ENCODE measurements around the gene KITLG.
"Not testable (repeated sequence)": the region's sequence is repeated elsewhere in the genome, so short reads cannot be mapped to it uniquely, and the experiment has no call there.

KITLG gene

DNA sequence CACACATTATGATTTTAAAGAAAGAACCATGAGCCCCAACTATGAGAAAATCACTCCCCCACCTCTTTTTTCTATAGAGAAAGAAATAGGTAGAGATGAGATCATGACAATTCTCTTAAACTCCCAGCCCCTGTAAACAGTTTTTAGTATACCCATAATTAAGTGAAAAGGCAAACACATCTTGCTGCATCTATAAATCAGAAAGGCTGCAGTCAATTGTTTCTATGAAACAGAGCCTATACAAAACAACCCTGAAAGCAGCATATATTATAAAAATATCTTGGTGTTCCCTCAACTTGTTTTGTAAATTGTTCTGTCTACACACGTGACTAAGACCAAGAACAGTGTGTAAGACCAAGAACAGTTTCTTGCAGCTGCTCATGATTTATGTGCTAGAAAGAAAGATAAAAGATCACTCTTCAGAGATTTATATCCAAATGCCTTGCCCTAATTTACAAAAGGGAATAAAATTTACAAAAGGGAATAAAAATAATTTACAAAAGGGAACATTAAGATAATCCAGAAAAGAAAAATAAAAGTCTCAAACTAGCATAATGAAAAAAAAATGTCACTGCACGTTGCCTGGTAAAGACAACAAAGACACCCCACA lies 4.8 kb downstream of the KITLG start:
- no peak for DNase-seq

DNA sequence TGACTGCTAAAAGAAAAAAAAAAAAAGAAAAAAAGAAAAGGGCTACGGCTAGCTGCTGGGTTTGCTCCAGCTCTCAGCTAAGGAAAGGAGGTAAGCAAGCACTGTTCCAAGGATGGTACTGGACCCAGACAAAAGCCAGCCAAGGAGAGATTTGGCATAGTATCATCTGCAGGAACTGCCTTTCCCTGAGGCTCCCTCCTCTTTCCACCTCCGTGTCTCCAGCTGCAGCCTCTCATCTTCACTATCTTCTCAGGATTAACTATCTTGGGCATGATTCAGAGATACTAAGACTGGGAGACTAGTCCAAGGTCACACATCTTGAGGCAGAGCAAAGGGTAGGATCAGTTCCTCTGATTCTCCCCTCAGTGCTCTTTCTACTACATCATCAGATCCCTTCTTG lies 6.0 kb downstream of the KITLG start:
- no peak for DNase-seq

DNA sequence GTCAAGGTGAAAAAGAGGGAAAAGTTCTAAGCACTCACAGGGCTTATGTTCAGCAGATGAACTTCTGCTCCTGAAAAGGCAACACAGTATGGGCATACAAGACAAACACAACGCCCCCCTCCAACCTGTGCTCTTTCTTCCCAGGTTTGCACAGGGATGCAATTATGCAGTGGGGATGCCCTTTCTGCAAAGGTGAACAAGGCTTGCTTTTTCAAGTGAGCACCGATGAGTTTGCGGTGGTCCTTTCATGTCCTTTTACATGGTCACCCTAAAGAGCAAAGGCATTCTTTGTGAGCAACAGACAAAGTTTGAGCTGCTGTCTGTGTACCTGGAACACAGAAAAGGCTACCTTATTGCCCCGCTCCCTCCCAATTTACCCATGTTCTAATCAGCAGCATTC lies 6.7 kb downstream of the KITLG start:
- no peak for DNase-seq

DNA sequence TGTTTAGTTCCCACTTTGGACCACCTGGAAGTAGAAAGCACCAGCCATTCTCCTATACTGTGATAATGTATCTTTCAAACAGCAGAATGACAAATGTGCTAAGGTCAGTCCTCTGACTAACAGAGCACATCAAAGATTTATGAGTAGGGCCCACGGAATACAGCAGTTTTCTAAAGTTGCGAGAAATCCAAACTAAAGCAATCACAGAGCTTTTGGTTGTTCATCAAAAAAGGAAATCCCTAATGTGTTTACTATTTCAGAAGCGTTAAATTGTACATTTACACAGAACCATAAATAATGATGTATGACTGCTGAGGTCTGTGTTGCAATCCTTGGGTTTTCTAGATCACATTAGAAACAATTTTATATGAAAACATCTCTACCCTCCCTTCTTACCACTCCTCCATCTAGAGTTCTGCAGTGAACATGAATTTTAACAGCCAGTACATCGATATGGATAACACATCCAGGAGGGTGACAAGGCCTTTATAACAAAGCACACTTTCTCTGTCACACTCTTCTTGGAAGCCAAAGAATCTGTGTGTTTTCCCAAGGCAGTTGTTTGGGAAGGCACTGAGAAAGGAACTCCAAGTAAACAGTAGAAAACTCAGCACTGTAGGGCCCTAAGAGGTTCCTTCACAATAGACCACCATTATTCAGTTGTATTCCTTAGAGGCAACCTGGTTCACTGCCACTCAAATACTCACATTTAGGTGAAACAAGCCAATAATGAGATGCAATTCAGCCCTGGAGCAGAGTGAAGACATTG lies 7.3 kb downstream of the KITLG start:
- DNase-seq, result no peak

DNA sequence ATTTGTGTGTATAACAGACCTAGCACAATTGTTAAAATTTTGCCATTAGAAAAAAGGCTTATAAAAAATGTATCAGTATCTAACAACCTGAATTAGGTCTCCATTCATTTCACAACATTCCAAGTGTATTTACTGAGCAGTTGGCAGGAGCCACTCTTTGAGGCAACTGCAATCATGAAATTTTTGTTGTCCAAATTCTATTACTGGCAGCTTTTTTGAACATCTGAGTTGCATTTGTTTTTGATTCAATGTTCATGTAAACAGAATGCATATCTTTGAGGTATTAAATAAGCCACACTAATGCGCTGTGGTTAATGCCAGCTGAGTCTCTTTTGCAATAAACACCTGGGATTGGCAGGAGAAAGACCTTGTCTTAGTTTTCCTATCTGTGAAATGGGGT lies 8.7 kb downstream of the KITLG start:
- no peak for DNase-seq

DNA sequence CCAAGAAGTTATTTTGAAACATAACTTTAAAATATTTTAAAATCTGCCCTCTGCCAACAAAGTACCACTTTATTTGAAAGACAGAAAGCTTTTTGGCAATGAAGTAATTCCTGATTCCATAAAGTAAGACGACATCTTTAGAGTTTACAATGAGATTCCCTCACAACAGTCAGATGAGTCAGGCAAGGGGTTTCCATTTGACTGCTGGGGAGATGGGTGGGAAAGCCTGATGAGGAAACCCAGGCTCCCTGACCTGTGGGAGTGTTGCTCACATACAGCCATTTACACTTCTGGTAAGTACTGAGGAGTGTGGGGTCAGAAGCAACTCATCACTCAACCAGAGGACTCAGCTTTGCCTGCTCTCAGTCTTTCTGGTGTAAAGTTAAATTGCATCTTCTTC lies 10.2 kb downstream of the KITLG start:
- no peak for DNase-seq

DNA sequence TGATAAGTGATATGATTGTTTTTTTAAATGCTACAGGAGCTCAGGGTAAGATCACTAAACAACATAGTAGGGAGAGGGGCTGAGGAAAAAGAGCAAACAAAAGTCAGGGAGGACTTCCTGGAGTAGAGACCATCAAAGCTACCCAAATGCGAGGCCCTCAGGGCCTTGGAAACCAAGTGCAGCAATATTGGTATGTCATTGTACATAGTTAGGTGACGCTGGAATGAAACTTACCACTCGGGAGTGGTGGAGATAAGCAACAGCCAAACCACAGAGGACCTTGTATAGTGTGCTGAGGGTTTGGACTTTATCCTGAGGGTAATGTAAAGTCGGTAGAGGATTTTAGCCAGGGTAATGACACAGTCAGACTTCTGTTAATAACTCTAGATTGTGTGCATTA lies 13.8 kb downstream of the KITLG start:
- DNase-seq, result no peak

DNA sequence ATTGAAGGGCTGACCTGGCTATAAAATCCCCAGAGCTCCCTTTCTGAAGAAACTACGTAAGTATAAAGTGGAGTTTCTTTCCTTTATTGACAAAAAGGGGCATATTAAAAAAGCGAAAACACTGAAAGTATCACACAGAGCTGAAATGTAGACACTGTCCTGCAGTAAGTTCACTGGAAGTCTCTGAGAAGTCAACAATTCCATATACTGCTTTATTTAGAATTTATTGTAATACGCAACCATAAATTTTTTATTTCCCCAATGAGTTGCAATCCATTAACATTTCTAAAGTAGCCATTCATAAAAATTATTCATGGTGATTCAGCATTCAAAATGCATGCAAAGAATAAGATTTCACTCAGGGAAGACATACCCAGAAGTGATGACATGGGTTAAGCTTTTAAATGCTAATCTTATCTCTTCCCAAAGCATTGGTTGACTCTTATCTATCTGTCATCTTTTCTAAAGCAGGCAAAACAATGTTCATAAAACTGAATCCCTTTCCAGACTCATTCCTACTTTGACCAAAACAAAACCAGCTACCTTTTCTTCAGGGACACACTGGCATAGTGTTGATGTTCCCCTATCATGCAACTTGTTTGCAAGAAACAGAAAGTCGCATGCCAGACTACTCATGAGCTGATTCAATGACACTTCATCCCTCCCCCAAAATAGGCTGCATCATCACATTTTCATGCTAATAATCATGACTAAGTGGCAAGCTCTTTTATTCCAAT lies 17.3 kb downstream of the KITLG start:
- no peak for DNase-seq

DNA sequence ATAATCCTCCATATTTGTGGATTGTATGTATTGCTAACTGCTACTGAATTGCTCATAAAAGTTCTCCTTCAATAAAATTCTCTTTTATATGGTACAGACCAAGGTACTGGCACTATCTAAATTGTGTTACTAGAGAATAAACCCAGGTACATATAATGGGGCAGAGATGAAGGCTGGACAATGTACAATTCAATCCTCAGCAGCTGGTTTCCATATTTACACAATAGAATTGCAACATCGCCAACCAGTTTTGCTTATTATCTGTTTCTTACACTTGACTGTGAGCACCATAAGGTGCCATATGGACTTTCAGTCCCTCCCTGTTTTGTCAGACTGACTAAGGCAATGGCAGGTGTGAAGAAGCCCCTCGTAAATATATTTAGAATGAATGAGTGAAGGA lies 18.1 kb downstream of the KITLG start:
- no peak for DNase-seq

DNA sequence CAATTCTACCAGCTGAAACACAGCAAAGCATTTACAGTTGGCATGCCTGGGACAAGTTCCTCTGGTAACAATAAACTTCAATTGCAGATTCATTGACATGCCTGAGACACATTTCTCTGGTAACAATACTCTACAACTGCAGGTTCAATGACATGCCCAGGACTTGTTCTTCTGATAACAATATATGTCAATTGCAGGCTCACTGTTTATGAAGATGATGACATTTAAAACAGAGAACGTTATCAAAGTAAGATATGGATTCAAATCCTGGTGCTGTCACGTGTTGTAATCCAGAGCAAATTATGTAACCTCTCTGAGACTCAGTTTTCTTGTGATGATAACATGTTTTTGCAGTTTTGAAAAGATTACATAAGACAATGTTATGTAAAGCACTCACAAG lies 20.5 kb downstream of the KITLG start:
- DNase-seq, result no peak

DNA sequence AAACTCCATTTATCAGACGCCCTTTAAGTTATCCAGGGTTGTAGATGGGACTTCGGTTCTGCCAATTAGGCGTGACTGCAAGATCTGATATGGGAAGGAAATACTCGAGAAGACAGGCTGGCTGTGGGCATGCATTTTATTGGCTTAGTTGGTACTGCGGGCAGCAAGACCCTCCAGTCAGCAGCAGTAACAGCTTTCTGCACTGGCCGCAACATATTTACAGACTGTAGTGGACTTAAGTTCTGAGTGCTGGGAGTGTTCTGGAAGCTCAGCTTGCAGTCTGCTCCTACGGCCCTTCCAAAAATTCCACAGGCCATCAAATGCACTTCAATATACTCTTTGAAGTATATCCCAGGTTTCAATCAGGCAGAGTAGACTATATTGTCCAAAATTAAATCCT lies 21.1 kb downstream of the KITLG start:
- no peak for DNase-seq

DNA sequence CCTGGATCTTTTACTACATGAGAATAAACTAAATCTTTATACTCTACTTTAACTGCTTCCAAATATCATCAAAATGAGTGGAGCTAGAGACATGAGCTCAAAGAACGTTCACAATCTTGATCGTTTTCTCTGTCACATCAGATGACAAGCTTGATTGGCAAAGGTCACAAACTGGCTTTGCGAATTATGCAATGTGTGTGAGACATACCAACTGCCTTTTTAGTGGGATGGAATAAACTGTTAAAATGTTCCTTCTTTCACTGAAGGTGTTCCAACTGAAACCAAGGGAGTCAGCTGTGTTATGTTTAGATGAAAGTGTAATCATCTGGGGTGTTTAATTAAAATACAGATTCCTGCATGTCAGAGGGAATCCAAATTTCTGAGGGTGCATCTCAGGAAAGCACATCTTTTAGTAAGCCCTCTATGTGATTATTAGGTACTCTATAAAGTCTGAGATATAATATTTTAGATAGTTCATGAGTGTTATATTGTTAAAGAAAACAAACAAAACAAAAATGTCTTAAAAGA lies 21.9 kb downstream of the KITLG start:
- DNase-seq, result no peak

DNA sequence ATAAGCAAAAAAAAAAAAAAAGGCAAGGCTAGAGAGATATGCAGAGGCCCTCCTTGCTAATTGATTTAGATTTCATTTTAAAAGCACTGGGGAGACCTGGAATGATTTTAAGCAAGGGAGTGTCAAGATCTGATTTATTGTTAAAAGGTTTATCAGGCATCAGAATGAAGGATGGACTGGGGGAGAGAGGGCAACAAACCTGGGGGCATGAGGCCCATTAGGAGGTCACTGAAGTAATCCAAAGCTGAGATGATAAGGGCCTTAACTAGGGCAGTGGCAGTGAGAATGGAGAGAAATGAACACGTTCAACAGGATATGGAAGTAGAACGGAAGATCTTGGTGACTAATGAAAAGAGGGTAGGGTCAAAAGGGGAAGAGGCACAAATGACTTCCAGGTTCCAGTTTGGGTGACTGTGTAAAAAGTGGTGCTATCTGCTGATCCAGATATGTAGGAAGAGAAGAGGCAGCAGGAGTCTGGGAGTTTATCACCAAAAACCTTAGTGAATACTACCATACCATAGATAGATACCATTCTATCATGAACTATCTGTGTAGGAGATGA lies 24.0 kb downstream of the KITLG start:
- no peak for DNase-seq

DNA sequence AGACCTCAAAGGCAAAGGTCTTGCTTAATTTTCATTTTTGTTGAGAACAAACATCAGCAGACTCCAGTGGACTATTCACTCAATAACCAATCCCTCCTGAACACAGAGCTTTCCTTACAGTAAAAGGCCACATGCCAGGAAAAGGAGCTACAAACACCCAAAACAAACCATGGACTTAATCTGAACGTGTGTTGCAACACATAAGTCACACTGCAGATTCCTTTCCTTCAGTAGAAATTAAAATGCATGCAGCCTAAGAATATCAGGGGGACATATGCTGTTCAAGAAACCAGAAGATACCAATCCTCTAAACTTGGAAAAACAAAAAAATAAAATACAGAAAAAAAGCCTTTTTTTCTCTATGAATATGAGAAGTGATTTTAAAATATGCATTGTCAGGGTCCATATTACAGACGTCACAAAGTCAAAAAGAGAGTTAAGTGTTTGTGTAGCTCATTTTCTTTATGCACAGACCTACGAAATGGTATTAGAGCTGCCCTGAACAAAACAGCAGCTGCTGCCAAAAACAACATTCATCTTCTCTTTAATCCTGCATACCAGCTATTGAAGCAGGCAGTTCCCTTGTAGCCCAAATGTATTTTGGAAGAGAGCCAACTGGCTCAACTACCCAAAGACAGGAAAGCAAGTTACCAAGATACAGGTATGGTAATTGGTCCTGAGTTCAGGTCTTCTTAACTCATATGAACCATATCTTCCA lies 26.2 kb downstream of the KITLG start:
- DNase-seq, result no peak

DNA sequence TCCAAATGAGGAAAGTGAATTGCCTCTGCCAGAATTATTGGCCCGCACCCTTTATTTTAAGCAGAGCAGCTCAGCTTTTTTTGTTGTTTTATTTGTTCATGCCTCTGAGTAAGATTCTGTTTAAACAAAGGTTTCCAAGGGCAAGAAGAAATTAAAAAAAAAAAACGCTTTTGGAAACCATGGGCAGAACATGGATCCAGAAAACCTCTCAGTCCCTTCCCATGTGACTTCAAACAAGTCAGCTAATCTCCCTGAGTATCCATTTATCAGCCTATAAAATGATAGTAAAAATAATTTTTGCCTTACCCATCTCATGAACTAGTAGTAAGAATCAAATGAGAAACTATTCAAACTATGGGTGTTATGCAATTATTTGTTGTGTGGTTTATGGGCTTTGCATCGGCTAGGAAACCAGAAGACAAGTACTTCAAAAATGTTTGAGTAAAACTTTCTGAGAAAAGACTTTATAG lies 27.6 kb downstream of the KITLG start:
- no peak for DNase-seq

DNA sequence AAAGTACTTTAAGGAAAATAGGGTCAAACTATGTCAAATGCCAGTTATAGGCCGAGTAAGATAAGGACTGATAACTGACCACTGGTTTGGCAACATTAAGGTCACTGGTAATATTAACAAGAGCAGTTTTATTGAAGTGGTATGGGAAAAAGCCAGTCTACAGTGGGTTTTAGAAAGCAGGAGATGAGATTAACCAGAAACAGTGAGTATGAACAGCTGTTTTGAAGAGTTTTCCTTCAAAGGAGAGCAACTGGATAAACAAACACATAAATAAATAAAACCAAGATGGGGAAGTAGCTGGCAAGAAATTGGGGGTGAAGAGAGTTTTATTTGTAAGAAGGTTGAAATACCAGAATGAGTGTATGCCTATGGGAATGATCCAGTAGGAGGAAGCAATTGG lies 30.3 kb downstream of the KITLG start:
- no peak for DNase-seq

DNA sequence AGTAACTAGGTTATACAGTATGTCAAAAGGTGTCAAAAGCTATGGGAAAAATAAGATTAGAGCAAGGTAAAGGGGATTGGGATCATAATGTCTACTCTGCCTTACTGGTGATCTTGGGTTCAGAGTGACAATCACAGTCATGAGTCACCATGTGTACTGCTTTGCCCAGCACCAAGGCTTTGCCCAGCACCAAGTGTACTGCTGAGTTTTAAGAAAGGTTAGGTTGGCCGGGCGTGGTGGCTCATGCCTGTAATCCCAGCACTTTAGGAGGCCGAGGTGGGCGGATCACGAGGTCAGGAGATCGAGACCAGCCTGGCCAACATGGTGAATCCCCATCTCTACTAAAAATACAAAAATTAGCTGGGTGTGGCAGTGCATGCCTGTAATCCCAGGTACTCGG lies 32.3 kb downstream of the KITLG start:
- not testable (repeated sequence) for DNase-seq

DNA sequence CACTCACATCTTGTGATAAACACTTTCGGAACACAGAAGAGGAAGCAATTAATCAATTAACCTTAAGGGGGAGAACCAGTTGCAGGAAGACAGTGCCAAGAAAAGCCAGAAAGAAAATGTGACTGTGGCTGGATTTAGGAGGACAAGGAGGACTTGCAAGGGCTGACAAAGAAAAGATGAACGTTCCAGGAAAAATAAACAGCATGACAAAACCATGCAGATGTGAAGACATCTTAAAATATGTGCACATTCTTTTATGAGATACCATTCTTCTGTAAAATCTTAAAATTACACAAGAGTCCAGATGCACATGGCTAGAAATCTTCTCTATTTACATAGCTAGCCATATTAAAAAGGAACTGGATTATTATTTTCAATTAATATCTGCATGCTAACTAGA lies 33.4 kb downstream of the KITLG start:
- DNase-seq, result no peak

DNA sequence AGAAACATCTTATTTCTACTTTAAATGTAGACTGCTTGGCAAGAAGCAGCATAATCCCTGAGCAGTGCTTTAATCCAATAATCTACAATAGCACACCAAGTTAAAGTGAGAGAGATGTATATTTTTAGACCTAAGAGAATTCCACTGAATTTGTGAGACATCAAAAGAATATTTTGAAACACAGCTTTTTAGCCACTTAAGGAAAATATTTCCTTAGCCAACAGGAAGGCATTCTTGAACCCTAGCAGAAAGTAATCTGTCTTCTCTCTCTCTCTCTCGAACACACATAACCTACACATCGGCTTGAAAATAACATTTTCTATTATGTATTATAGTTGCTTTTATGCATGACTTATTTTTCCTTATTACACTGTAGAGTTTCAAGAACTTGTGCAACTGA lies 34.0 kb downstream of the KITLG start:
- no peak for DNase-seq

DNA sequence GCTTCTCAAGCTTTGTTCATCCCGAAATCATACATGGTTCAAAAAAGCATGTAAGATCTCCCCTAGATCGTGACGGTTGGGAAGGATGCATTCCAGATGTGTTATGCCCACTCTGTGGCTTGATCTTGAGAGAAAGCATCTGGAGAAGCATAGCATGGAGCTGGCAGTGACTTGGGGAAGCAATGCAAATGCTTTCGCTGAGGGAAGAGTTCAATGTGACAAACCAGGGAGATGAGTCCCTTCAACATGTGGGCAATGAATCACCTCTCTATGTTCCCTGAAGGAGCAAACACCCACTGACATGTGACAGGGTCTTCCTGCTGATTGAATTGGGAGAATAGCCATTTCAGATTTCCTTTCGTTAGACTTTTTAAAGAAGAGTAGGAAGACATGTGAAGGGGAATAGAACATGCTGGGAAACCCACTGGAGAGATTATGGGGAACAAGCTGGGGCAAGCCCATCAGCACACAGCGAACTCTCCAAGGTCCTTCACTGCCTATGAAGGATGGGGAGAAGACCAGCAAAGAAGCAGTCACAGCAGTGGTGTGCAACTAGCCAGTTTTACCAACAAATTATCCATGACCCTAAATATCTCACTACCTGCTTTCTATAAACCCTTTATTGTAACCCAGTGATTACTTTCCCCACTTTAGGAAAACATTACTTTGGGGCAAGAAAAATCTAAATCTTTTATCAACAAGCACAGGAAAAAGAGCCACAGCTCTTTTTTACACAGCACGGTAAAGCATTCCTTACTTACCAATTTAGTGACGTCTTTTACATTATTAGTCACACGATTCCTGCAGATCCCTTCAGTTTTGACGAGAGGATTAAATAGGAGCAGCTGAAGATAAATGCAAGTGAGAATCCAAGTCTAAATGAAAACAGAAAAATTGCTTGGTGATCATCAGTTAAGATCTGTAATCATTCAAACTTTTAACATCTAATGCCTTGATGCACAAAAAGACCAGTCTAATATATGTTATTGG lies 35.0 kb downstream of the KITLG start:
- DNase-seq, result no peak

DNA sequence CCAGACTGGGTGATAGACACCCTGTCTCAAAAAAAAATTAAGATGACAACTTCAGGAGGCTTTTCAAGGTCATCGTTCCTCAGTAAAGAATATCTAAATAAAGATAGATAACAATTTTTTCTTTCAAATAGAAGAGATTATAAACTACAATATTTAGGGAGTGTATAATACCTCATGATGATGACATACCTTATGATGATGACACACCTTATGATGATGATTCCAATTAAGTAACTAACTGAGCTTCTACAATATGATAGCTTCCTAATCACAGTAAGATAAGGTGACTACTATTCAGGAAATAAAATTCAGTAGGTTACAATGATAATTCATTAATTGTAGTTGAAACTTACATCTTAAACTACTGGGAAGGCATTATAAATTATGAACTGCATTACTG lies 40.4 kb downstream of the KITLG start:
- DNase-seq, result no peak

DNA sequence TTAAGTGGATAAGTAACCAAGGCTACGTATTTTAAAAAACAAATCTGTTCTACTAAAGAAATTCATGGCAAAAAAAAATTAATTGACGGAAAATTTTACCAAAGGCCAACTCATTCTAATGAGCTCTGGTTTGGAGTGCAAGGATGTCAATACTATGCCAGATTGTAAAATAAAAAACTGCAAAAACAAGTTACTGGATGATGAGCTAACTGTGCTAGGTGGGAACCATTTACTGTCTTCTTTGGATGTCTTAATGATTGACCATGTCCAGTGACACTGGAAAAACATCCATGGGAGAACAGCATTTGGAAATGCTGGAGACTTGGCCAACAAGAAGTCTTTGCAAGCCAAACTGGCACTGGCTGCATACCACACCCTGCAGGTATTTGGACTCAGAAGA lies 41.6 kb downstream of the KITLG start:
- no peak for DNase-seq

Measured in inflammatory macrophage treated with lipopolysaccharide for 4 hours (primary cell).